HG03139 (cell line): ENCODE results near the gene PBOV1.
"Not testable (repeated sequence)": the region's sequence is repeated elsewhere in the genome, so short reads cannot be mapped to it uniquely, and the experiment has no call there.

Source experiments
- ATAC-seq: cut with Tn5 transposase; IDR thresholded peaks from one replicate; pipeline ENCODE4 v1.9.1; 2021; ENCODE audit not compliant: unreplicated experiment

The PBOV1 gene

GRCh38 chr6:138238368-138238767 lies 20.1 kb upstream of the PBOV1 start:
- ATAC-seq: no peak

- no peak for ATAC-seq
These were observed 19.2 kb upstream of the PBOV1 start for GRCh38 chr6:138237463-138237862.

- ATAC-seq: no peak
These were observed 17.4 kb upstream of the PBOV1 start for GRCh38 chr6:138235693-138236092.

- ATAC-seq: no peak
These were observed 16.9 kb upstream of the PBOV1 start for GRCh38 chr6:138235205-138235604.

- no peak for ATAC-seq
These were observed 16.1 kb upstream of the PBOV1 start for GRCh38 chr6:138234363-138234762.

GRCh38 chr6:138231381-138231886 lies 13.1 kb upstream of the PBOV1 start:
- no peak for ATAC-seq

- no peak for ATAC-seq
These were observed 12.6 kb upstream of the PBOV1 start for GRCh38 chr6:138230759-138231380.

- no peak for ATAC-seq
These were observed 11.9 kb upstream of the PBOV1 start for GRCh38 chr6:138230221-138230620.

- ATAC-seq: no peak
These were observed 11.4 kb upstream of the PBOV1 start for GRCh38 chr6:138229663-138230179.

- ATAC-seq: no peak
These were observed 10.8 kb upstream of the PBOV1 start for GRCh38 chr6:138229072-138229471.

- no peak for ATAC-seq
These were observed 9.1 kb upstream of the PBOV1 start for GRCh38 chr6:138227316-138227781.

GRCh38 chr6:138226700-138227315 lies 8.5 kb upstream of the PBOV1 start:
- ATAC-seq: no peak

- ATAC-seq: no peak
These were observed 7.7 kb upstream of the PBOV1 start for GRCh38 chr6:138225953-138226352.

GRCh38 chr6:138222901-138223546 lies 4.7 kb upstream of the PBOV1 start:
- no peak for ATAC-seq

GRCh38 chr6:138219901-138220300 lies 1.6 kb upstream of the PBOV1 start:
- ATAC-seq: no peak

GRCh38 chr6:138219398-138219797 lies 1.1 kb upstream of the PBOV1 start:
- no peak for ATAC-seq

GRCh38 chr6:138215093-138215782 lies 3.1 kb downstream of the PBOV1 start:
- no peak for ATAC-seq

- ATAC-seq: not testable (repeated sequence)
These were observed 5.8 kb downstream of the PBOV1 start for GRCh38 chr6:138212530-138212929.

- no peak for ATAC-seq
These were observed 6.7 kb downstream of the PBOV1 start for GRCh38 chr6:138211601-138212000.

- ATAC-seq: no peak
These were observed 7.2 kb downstream of the PBOV1 start for GRCh38 chr6:138211048-138211581.

GRCh38 chr6:138206862-138207261 lies 11.4 kb downstream of the PBOV1 start:
- no peak for ATAC-seq
